NCI-H510A treated with DMSO at 0.1 percent for 48 hours (cell line): Measurements from ENCODE around the gene ARHGEF28.

Experiments
- DNase-seq: peaks from one replicate; lab custom pipeline; 2025; lab: John Stamatoyannopoulos, UW

Gene ARHGEF28

GRCh38 chr5:73859696-73860095 is 233.7 kb downstream of the ARHGEF28 start:
- DNase-seq = no peak

GRCh38 chr5:73861313-73861988 is 235.5 kb downstream of the ARHGEF28 start:
- DNase-seq = no peak

GRCh38 chr5:73862796-73863195 is 236.8 kb downstream of the ARHGEF28 start:
- no peak for DNase-seq

- no peak for DNase-seq
Measured at GRCh38 chr5:73863876-73864275, 237.9 kb downstream of the ARHGEF28 start.

- DNase-seq = no peak
Measured at GRCh38 chr5:73865315-73865714, 239.3 kb downstream of the ARHGEF28 start.

GRCh38 chr5:73867345-73868335 is 241.6 kb downstream of the ARHGEF28 start:
- DNase-seq = no peak

GRCh38 chr5:73883646-73884045 is 257.6 kb downstream of the ARHGEF28 start:
- no peak for DNase-seq

- no peak for DNase-seq
Measured at GRCh38 chr5:73887688-73888087, 261.7 kb downstream of the ARHGEF28 start.

- no peak for DNase-seq
Measured at GRCh38 chr5:73890569-73890968, 264.6 kb downstream of the ARHGEF28 start.

GRCh38 chr5:73892218-73892617 is 266.2 kb downstream of the ARHGEF28 start:
- no peak for DNase-seq

- DNase-seq = no peak
Measured at GRCh38 chr5:73892806-73893205, 266.8 kb downstream of the ARHGEF28 start.

- no peak for DNase-seq
Measured at GRCh38 chr5:73893813-73894212, 267.8 kb downstream of the ARHGEF28 start.

- no peak for DNase-seq
Measured at GRCh38 chr5:73894860-73895259, 268.9 kb downstream of the ARHGEF28 start.

GRCh38 chr5:73895471-73895870 is 269.5 kb downstream of the ARHGEF28 start:
- DNase-seq = no peak

- no peak for DNase-seq
Measured at GRCh38 chr5:73896097-73896496, 270.1 kb downstream of the ARHGEF28 start.

GRCh38 chr5:73896668-73897067 is 270.7 kb downstream of the ARHGEF28 start:
- DNase-seq = no peak

GRCh38 chr5:73897893-73898292 is 271.9 kb downstream of the ARHGEF28 start:
- DNase-seq = no peak

- DNase-seq = no peak
Measured at GRCh38 chr5:73899055-73899454, 273.1 kb downstream of the ARHGEF28 start.

- DNase-seq = no peak
Measured at GRCh38 chr5:73899916-73900315, 273.9 kb downstream of the ARHGEF28 start.

- no peak for DNase-seq
Measured at GRCh38 chr5:73900566-73900965, 274.6 kb downstream of the ARHGEF28 start.

- no peak for DNase-seq
Measured at GRCh38 chr5:73901043-73901442, 275.0 kb downstream of the ARHGEF28 start.

GRCh38 chr5:73901455-73901854 is 275.5 kb downstream of the ARHGEF28 start:
- peak; percentile 1 for DNase-seq
